ENCODE measurements around the gene UROC1. TPM values are rescaled to one million over a fixed set of nuclear protein-coding genes. Genes with fewer than 3 reads are reported as not detected.
A peak's percentile ranks its signal among the peaks of the same experiment; 100 is the strongest.

Gene UROC1
- total RNA-seq, 4 donors from 2014 or later, result not detected

- TF ChIP-seq CTCF (IDR thresholded peaks at IDR 0.05) (no peak), EP300 (IDR thresholded peaks at IDR 0.05) (no peak), POLR2AphosphoS5 (IDR thresholded peaks at IDR 0.05) (no peak), POLR2A (IDR thresholded peaks at IDR 0.05) (no peak)
- no peak for DNase-seq (ENCODE audit: low spot score in 2 of 2)
- 76% methylated on average over 4 of the region's 4 CpGs for WGBS
- H3K27ac ChIP-seq, result no peak overlapping the region
- no peaks in the 10 kb centered on the region for H3K36me3 ChIP-seq
- H3K4me3 ChIP-seq, result no peak overlapping the region
- peaks cover 3% of the 10 kb centered on the region for H3K27me3 ChIP-seq
- no peaks in the 10 kb centered on the region for H3K4me1 ChIP-seq
- H3K9me3 ChIP-seq, result no peaks in the 10 kb centered on the region
These were observed 19.1 kb downstream of the UROC1 start for GRCh38 chr3:126498461-126498860.

- peak in 1 of 2 donors; percentile 51 for DNase-seq (ENCODE audit: low spot score in 2 of 2)
- TF ChIP-seq POLR2A (IDR thresholded peaks at IDR 0.05) (no peak), POLR2AphosphoS5 (IDR thresholded peaks at IDR 0.05) (no peak), EP300 (IDR thresholded peaks at IDR 0.05) (no peak), CTCF (IDR thresholded peaks at IDR 0.05) (no peak)
- Histone ChIP-seq H3K36me3 (no peaks in the 10 kb centered on the region), H3K4me1 (no peaks in the 10 kb centered on the region), H3K9me3 (no peaks in the 10 kb centered on the region), H3K27ac (no peak overlapping the region), H3K4me3 (no peak overlapping the region), H3K27me3 (no peaks in the 10 kb centered on the region)
- 71% methylated on average over 3 of the region's 6 CpGs for WGBS
These were observed 19.6 kb downstream of the UROC1 start for GRCh38 chr3:126497956-126498355.

GRCh38 chr3:126496894-126497850 is 20.4 kb downstream of the UROC1 start:
- no peak overlapping the region for H3K27ac ChIP-seq
- no peaks in the 10 kb centered on the region for H3K36me3 ChIP-seq
- H3K4me3 ChIP-seq, result no peak overlapping the region
- 74% methylated on average over 12 of the region's 21 CpGs for WGBS
- peak in 1 of 2 donors; percentile 40 for DNase-seq (ENCODE audit: low spot score in 2 of 2)
- no peaks in the 10 kb centered on the region for H3K4me1 ChIP-seq
- no peaks in the 10 kb centered on the region for H3K27me3 ChIP-seq
- H3K9me3 ChIP-seq, result no peaks in the 10 kb centered on the region
- TF ChIP-seq POLR2AphosphoS5 (IDR thresholded peaks at IDR 0.05) (no peak), CTCF (IDR thresholded peaks at IDR 0.05) (no peak), EP300 (IDR thresholded peaks at IDR 0.05) (no peak), POLR2A (IDR thresholded peaks at IDR 0.05) (no peak)

- Histone ChIP-seq H3K9me3 (no peaks in the 10 kb centered on the region), H3K36me3 (no peaks in the 10 kb centered on the region), H3K27ac (no peak overlapping the region), H3K27me3 (no peaks in the 10 kb centered on the region), H3K4me3 (no peak overlapping the region), H3K4me1 (no peaks in the 10 kb centered on the region)
- TF ChIP-seq EP300 (IDR thresholded peaks at IDR 0.05) (no peak), POLR2AphosphoS5 (IDR thresholded peaks at IDR 0.05) (no peak), POLR2A (IDR thresholded peaks at IDR 0.05) (no peak), CTCF (IDR thresholded peaks at IDR 0.05) (no peak)
- no peak for DNase-seq (ENCODE audit: low spot score in 2 of 2)
- 96% methylated on average over 3 of the region's 8 CpGs for WGBS
These were observed 21.8 kb downstream of the UROC1 start for GRCh38 chr3:126495786-126496185.

- TF ChIP-seq POLR2AphosphoS5 (IDR thresholded peaks at IDR 0.05) (no peak), EP300 (IDR thresholded peaks at IDR 0.05) (no peak), POLR2A (IDR thresholded peaks at IDR 0.05) (no peak), CTCF (IDR thresholded peaks at IDR 0.05) (no peak)
- DNase-seq (ENCODE audit: low spot score in 2 of 2), result no peak
- 71% methylated on average over 3 of the region's 6 CpGs for WGBS
These were observed 22.7 kb downstream of the UROC1 start for GRCh38 chr3:126494970-126495230.

More at GRCh38 chr3:126494970-126495230, 22.7 kb downstream of the UROC1 start:
- no peak overlapping the region for H3K4me3 ChIP-seq
- no peaks in the 10 kb centered on the region for H3K9me3 ChIP-seq
- no peaks in the 10 kb centered on the region for H3K27me3 ChIP-seq
- no peak overlapping the region for H3K27ac ChIP-seq
- no peaks in the 10 kb centered on the region for H3K4me1 ChIP-seq
- no peaks in the 10 kb centered on the region for H3K36me3 ChIP-seq
